Ovary (tissue), 9 donors: ENCODE results near the gene TMEM120B. TPM values are rescaled to one million over a fixed set of nuclear protein-coding genes. Genes with fewer than 3 reads are reported as not detected.
"Not testable (repeated sequence)": the region's sequence is repeated elsewhere in the genome, so short reads cannot be mapped to it uniquely, and the experiment has no call there.

Experiments
- DNase-seq, 5 donors: peaks; one replicate each; pipeline ENCODE4 v3.0.0-alpha.2; 2019 to 2020
- H3K27ac ChIP-seq, 2 donors: fragments of 200-600 bp; one replicate each; pipeline versions ENCODE4 v1.5.1 to v1.8.0; 2019 to 2022
- H3K27me3 ChIP-seq: fragments of 200-600 bp; one replicate; pipeline ENCODE4 v1.8.0; 2022
- H3K36me3 ChIP-seq: fragments of 200-600 bp; sonication (generic); one replicate; pipeline ENCODE4 v1.5.1; 2019
- H3K4me1 ChIP-seq: one replicate; pipeline ENCODE4 v1.8.1; 2013; ENCODE audit warnings: mild to moderate bottlenecking, moderate library complexity; ENCODE audit not compliant: insufficient read depth
- H3K4me3 ChIP-seq: fragments of 200-600 bp; sonication (generic); one replicate; pipeline ENCODE4 v1.5.1; 2017
- H3K9me3 ChIP-seq, 2 donors: fragments of 200-600 bp in 1 of 2; sonication (generic) in 1 of 2; one replicate each; pipeline versions ENCODE4 v1.5.1 to v1.8.1; 2013 to 2019; ENCODE audit warnings: mild to moderate bottlenecking in 1 of 2, moderate library complexity in 1 of 2
- EP300 ChIP-seq: sonication (generic); formaldehyde crosslinking; IDR thresholded peaks from one replicate; pipeline ENCODE4 v1.6.1; 2017; ENCODE audit warnings: antibody characterized with exemption
- POLR2A ChIP-seq: fragments of 450-650 bp; IDR thresholded peaks from one replicate; pipeline ENCODE4 v1.6.1; 2017; ENCODE audit warnings: antibody characterized with exemption, mild to moderate bottlenecking, moderate library complexity
- WGBS, 3 donors: extraction: QIAGEN DNeasy Blood & Tissue Kit in 1 of 3; methylation state at CpG; one replicate each; pipeline versions ENCODE4 v1.1.5 to v1.1.7; 2013 to 2017; 5-methylcytosine and 5-hydroxymethylcytosine counted together
- intact Hi-C, 4 donors: fragments of 100-400 bp; cut with DNase I; formaldehyde crosslinking; loops; one replicate each; pipeline versions ENCODE4 v1.11.0 to v1.15.1; 2022 to 2023
- polyA plus RNA-seq, 2 donors: library from polyadenylated mRNA; stranded (reverse); fragments of 200-250 nt in 1 of 2; fragments of 350-450 nt in 1 of 2; fragmentation: Illumina TruSeq in 1 of 2; extraction: RNeasy Lipid Tissue Mini Kit (QIAGEN cat#74804) in 1 of 2; gene quantifications; one replicate each; pipeline ENCODE4 v1.2.3, GENCODE V29; 2013 to 2014
- total RNA-seq, 7 donors: library from RNA; depleted of rRNA in 2 of 7; stranded (reverse); fragments of >200 nt in 2 of 7; fragmentation: NEBNext Ultra II Directional in 3 of 7; extraction: Animal tissue kit (Norgen Biotek cat#: 25700) in 3 of 7; gene quantifications; one replicate each; pipeline versions ENCODE4 v1.1.0 to v1.2.4, GENCODE V29; 2016 to 2023
- TF ChIP-seq, protein P1 (sequence below), 3 donors: fragments of 450-650 bp in 2 of 3; fragments of 200-600 bp in 1 of 3; IDR thresholded peaks; one replicate each; pipeline versions ENCODE4 v1.5.1 to v1.8.0; 2016 to 2022; ENCODE audit warnings: antibody characterized with exemption in 3 of 3, mild to moderate bottlenecking in 1 of 3
- donor health status: DM: no; HTN: no; CAD: no; lungs with moderate emphysema.
- donor health status: DM: no; HTN: no; CAD: no.
- donor health status: Bipolar disorder and iron deficiency.
- donor health status: DM: yes; HTN: yes; CAD: no.
- donor health status: DM: no; HTN: no; CAD: no.
- donor health status: DM: yes; HTN: yes; CAD: no.

TMEM120B gene
- total and polyA plus RNA-seq, 9 donors = 2.0 to 15.3 (median 7.1) TPM

DNA sequence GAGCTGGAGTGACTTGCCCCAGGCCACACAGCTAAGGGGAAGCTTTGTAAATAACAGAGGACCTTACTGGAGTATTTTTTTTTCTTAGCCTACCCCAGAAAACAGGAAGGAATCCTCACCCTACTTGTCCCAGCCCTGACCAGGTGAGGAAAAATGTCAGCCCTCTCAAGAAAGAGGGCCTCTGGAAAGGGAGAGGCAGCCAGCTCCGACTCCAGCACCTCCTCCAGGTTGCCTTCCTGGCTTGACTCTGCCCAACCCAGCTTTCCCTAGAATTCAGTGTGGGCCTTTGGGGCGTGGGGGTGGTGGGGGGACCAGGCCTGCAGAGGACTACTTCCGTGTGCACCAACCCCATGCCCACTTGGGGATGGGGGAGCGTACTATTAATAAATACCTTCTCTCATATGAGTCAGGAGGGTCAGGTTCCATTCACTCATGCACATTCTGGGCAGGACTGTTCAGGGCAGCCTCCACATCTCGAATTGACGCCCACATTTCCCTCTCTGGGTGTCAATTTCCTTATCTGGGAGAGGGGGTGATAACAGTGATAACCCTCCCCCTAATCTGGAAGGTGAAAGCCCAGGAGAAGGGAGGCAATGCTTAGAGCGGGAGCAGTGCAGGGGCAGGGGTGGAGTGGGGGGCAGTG is 75.7 kb downstream of the TMEM120B start:
- Histone ChIP-seq H3K9me3 (no peaks in the 10 kb centered on the region), H3K27ac (no peak overlapping the region), H3K27me3 (no peaks in the 10 kb centered on the region), H3K4me3 (no peak overlapping the region), H3K36me3 (no peaks in the 10 kb centered on the region), H3K4me1 (no peaks in the 10 kb centered on the region)
- intact Hi-C loops = no loop called here
- 78 to 81% (median 78%) methylated on average over 7 of the region's 7 CpGs for WGBS, 3 donors
- no peak for TF ChIP-seq EP300
- TF ChIP-seq, protein P1, sequence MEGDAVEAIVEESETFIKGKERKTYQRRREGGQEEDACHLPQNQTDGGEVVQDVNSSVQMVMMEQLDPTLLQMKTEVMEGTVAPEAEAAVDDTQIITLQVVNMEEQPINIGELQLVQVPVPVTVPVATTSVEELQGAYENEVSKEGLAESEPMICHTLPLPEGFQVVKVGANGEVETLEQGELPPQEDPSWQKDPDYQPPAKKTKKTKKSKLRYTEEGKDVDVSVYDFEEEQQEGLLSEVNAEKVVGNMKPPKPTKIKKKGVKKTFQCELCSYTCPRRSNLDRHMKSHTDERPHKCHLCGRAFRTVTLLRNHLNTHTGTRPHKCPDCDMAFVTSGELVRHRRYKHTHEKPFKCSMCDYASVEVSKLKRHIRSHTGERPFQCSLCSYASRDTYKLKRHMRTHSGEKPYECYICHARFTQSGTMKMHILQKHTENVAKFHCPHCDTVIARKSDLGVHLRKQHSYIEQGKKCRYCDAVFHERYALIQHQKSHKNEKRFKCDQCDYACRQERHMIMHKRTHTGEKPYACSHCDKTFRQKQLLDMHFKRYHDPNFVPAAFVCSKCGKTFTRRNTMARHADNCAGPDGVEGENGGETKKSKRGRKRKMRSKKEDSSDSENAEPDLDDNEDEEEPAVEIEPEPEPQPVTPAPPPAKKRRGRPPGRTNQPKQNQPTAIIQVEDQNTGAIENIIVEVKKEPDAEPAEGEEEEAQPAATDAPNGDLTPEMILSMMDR (IDR thresholded peaks at IDR 0.05) = no peak
- no peak for TF ChIP-seq POLR2A
- DNase-seq = no peak

DNA sequence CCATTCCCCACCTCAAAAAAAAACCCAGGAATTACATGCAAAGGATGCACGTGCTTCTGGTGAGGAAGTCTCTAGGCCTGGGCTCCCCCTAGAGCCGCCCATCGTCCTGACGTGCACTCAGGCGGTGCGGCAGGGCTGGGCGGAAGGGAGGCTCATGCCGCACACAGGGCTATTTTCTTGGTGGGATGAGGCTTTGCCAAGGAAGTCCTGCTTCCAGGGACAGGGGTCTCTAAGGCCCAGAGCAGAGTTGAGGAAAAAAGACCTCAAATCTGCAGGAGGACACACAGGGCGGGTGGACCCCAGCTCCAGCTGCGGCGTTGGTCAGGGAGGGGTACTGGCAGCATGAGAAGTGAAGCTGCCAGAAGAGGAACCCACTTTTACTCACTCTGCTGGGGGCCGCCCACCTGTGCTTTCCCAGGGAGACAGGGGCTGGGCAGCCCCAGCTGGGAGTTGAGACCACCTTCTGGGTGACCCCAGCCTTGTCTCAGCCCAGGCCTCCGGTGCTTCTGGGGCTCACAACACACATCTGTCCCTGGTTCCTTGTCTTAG is 76.8 kb downstream of the TMEM120B start:
- Histone ChIP-seq H3K4me3 (no peak overlapping the region), H3K27me3 (no peaks in the 10 kb centered on the region), H3K9me3 (no peaks in the 10 kb centered on the region), H3K27ac (no peak overlapping the region), H3K36me3 (no peaks in the 10 kb centered on the region), H3K4me1 (peaks cover 5% of the 10 kb centered on the region)
- no peak for DNase-seq
- WGBS, 3 donors = 48 to 74% (median 61%) methylated on average over 12 to 13 of the region's 13 CpGs
- TF ChIP-seq EP300 = no peak
- TF ChIP-seq, protein P1 (IDR thresholded peaks at IDR 0.05) = no peak
- TF ChIP-seq POLR2A = no peak
- intact Hi-C loops = no loop called here

GRCh38 chr12:121789800-121790728 is 77.5 kb downstream of the TMEM120B start:
- no peak for DNase-seq
- no peaks in the 10 kb centered on the region for H3K9me3 ChIP-seq
- H3K4me1 ChIP-seq = peaks cover 5% of the 10 kb centered on the region
- no peaks in the 10 kb centered on the region for H3K27me3 ChIP-seq
- no peak overlapping the region for H3K27ac ChIP-seq
- TF ChIP-seq EP300 (no peak), POLR2A (no peak)
- TF ChIP-seq, protein P1 (IDR thresholded peaks at IDR 0.05) = no peak
- intact Hi-C loops = loop anchor here in 3 of 4 donors (5.0 kb wide), 2 partner anchors 88 to 93 kb away; no protein-coding TSS in a partner anchor
- WGBS, 3 donors = 70 to 74% (median 71%) methylated on average over 28 of the region's 28 CpGs
- H3K36me3 ChIP-seq = no peaks in the 10 kb centered on the region
- no peak overlapping the region for H3K4me3 ChIP-seq

GRCh38 chr12:121790785-121791184 is 78.2 kb downstream of the TMEM120B start:
- H3K27ac ChIP-seq, H3K4me1 ChIP-seq, H3K36me3 ChIP-seq, H3K27me3 ChIP-seq, DNase-seq, H3K9me3 ChIP-seq, H3K4me3 ChIP-seq: not testable (repeated sequence)
- WGBS, 3 donors = 90 to 96% (median 92%) methylated on average over 8 of the region's 8 CpGs
- intact Hi-C loops = loop anchor here in 3 of 4 donors (5.0 kb wide), 2 partner anchors 88 to 93 kb away; no protein-coding TSS in a partner anchor
